Osteocyte (in vitro differentiated cells): Measurements from ENCODE around the gene BLMH. TPM values are rescaled to one million over a fixed set of nuclear protein-coding genes. Genes with fewer than 3 reads are reported as not detected.

ENCODE experiments used
- DNase-seq: peaks from one replicate; pipeline ENCODE4 v3.0.0; 2021; ENCODE audit warnings: mixed read lengths; ENCODE audit not compliant: unreplicated experiment; ENCODE audit errors: extremely low spot score
- H3K27ac Mint-ChIP-seq: one replicate; pipeline ENCODE4 v1.8.0; 2021; ENCODE audit warnings: mild to moderate bottlenecking, mixed read lengths; ENCODE audit not compliant: unreplicated experiment
- H3K27me3 Mint-ChIP-seq: one replicate; pipeline ENCODE4 v1.8.0; 2021; ENCODE audit warnings: mixed read lengths; ENCODE audit not compliant: unreplicated experiment
- H3K36me3 Mint-ChIP-seq: one replicate; pipeline ENCODE4 v1.8.0; 2021; ENCODE audit warnings: mixed read lengths; ENCODE audit not compliant: unreplicated experiment
- H3K4me1 Mint-ChIP-seq: one replicate; pipeline ENCODE4 v1.8.0; 2021; ENCODE audit warnings: mixed read lengths; ENCODE audit not compliant: unreplicated experiment
- H3K4me3 Mint-ChIP-seq: one replicate; pipeline ENCODE4 v1.8.0; 2021; ENCODE audit warnings: mild to moderate bottlenecking, moderate library complexity, mixed read lengths; ENCODE audit not compliant: unreplicated experiment
- H3K9me3 Mint-ChIP-seq: one replicate; pipeline ENCODE4 v1.8.0; 2021; ENCODE audit warnings: mixed read lengths; ENCODE audit not compliant: unreplicated experiment
- total RNA-seq: library from RNA; stranded (reverse); gene quantifications from 2 replicates; pipeline ENCODE4 v1.2.1, GENCODE V29; 2021
- TF ChIP-seq, protein P1 (sequence below): fragments of 200-600 bp; sonication (generic); IDR thresholded peaks from 2 replicates; pipeline ENCODE4 v1.5.0; 2021; ENCODE audit warnings: antibody characterized with exemption, mild to moderate bottlenecking, moderate library complexity

The BLMH gene
- total RNA-seq, 1 donor from 2014 or later, result 67.0 TPM

DNA sequence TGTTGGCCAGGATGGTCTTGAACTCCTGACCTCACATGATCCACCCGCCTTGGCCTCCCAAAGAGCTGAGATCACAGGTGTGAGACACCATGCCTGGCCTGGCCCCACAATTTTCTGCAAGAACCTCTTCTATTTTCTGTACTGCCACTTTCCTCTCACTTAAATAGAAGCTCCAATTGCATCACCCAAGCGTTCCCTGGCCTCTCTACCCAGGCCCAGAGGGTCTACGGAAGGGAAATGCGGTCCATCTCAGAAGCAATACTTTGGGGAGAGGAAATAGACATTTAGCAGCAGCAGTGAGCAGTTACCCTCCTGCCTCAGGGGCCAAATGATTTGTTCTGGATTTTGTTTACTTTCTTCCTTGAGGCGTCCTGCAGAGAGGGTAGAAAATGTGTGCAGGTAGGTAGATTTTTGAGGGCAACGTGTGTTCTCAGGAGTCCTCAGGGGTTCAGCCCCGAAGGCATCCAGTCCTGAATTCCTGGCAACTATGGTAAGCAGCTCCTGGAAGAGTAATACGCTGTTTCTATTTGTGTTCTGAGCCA lies 67.3 kb downstream of the BLMH start:
- H3K27ac Mint-ChIP-seq, result peak overlapping the region; percentile 24
- no peak overlapping the region for H3K4me3 Mint-ChIP-seq
- H3K27me3 Mint-ChIP-seq, result peaks cover 7% of the 10 kb centered on the region
- peaks cover 43% of the 10 kb centered on the region for H3K4me1 Mint-ChIP-seq
- TF ChIP-seq, protein P1, sequence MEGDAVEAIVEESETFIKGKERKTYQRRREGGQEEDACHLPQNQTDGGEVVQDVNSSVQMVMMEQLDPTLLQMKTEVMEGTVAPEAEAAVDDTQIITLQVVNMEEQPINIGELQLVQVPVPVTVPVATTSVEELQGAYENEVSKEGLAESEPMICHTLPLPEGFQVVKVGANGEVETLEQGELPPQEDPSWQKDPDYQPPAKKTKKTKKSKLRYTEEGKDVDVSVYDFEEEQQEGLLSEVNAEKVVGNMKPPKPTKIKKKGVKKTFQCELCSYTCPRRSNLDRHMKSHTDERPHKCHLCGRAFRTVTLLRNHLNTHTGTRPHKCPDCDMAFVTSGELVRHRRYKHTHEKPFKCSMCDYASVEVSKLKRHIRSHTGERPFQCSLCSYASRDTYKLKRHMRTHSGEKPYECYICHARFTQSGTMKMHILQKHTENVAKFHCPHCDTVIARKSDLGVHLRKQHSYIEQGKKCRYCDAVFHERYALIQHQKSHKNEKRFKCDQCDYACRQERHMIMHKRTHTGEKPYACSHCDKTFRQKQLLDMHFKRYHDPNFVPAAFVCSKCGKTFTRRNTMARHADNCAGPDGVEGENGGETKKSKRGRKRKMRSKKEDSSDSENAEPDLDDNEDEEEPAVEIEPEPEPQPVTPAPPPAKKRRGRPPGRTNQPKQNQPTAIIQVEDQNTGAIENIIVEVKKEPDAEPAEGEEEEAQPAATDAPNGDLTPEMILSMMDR, result no peak
- DNase-seq, result no peak
- no peaks in the 10 kb centered on the region for H3K36me3 Mint-ChIP-seq
- H3K9me3 Mint-ChIP-seq, result no peaks in the 10 kb centered on the region

DNA sequence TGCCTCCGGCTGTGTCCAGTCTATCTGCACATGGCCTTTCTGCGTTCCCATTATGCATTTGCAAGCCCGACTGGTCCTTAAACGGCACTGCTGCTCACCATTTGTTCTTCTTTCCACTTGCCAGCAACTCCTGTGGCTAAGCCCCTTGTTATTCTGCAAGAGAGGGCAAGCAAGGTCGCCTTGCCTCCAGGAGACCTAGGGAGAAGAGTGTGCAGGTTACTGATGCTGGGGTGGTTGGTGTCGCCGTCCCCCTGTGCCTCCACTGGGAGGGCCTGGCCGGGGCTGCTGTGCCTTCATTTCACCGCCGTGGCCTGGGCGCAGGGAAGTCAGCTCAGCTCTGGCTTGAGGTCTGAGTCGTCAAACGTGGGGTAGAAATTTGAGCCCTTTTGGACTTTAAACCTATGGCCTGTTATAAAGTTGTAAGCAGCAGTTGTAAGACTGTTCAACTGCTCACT lies 69.0 kb downstream of the BLMH start:
- Mint-ChIP-seq H3K4me1 (peaks cover 32% of the 10 kb centered on the region), H3K9me3 (no peaks in the 10 kb centered on the region), H3K36me3 (no peaks in the 10 kb centered on the region), H3K27ac (no peak overlapping the region), H3K4me3 (no peak overlapping the region), H3K27me3 (peaks cover 11% of the 10 kb centered on the region)
- no peak for DNase-seq
- TF ChIP-seq, protein P1, result no peak

DNA sequence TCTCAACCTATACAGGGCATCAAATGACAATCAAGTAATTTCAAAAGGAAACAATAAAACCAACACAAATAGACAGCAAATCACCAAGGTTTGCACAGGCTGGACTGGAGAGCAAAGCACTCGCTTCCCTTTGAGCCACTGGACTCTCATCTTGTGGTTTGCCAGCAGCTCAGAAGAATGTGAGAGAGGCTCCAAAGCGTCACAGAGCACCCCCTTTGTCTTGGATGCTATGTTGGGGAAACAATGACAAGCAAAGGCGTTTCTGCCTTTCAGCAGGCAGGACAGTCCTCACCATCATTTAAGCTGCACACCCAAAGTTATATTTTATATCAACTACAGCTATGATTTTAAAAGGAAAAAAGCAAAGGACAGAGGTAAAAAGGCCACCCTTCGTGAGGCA lies 69.5 kb downstream of the BLMH start:
- Mint-ChIP-seq H3K36me3 (no peaks in the 10 kb centered on the region), H3K27ac (no peak overlapping the region), H3K4me3 (no peak overlapping the region), H3K27me3 (peaks cover 11% of the 10 kb centered on the region), H3K4me1 (peaks cover 27% of the 10 kb centered on the region), H3K9me3 (no peaks in the 10 kb centered on the region)
- no peak for DNase-seq
- TF ChIP-seq, protein P1, result no peak

DNA sequence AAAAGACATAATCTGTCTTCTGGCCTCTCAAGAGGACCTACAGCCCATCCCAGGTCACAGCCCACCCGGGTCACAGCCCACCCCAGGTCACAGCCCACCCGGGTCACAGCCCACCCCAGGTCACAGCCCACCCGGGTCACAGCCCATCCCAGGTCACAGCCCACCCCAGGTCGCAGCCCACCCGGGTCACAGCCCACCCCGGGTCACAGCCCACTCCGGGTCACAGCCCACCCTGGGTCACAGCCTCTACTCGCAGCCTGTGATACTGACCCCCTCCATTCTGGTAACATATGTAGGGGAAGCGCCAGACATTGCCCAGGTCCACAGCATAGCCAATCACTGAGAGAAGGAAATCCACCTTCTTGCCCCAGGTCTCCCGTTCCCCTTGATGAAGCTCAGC lies 70.4 kb downstream of the BLMH start:
- no peak overlapping the region for H3K4me3 Mint-ChIP-seq
- no peaks in the 10 kb centered on the region for H3K36me3 Mint-ChIP-seq
- no peak overlapping the region for H3K27ac Mint-ChIP-seq
- DNase-seq, result no peak
- H3K4me1 Mint-ChIP-seq, result peaks cover 21% of the 10 kb centered on the region
- no peaks in the 10 kb centered on the region for H3K9me3 Mint-ChIP-seq
- TF ChIP-seq, protein P1, result no peak
- peaks cover 11% of the 10 kb centered on the region for H3K27me3 Mint-ChIP-seq

DNA sequence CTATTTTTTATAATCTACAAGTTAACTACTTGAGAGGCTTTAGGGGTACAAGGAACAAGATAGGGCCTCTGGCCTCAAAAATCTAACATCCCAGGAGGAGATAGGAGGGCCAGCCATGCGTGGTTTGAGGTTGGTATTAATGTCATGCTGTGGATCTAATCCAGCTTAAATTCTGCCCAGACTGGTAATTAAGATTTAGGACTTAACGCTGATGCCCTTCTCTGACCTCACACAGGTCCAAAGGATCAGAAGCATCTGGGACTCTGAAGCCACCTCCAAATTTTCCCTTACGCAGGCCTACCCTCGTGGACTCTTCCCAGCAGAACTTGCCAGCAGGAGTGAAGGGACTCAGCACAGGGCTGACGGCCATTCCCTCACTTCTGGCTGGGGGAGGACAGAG lies 71.3 kb downstream of the BLMH start:
- Mint-ChIP-seq H3K36me3 (no peaks in the 10 kb centered on the region), H3K27ac (no peak overlapping the region), H3K4me3 (no peak overlapping the region), H3K9me3 (no peaks in the 10 kb centered on the region), H3K27me3 (peaks cover 11% of the 10 kb centered on the region), H3K4me1 (peaks cover 11% of the 10 kb centered on the region)
- TF ChIP-seq, protein P1, result no peak
- DNase-seq, result no peak
